Measurements from ENCODE around the gene NOVA2.

GRCh38 chr19:45885556-45886426 lies 87.9 kb downstream of the NOVA2 start, which contains the start of gene IRF2BP1:
- TF ChIP-seq CTCF (IDR thresholded peaks at IDR 0.05; ENCODE audit: insufficient read depth, low read depth, low read length) (no peak), EZH2 (IDR thresholded peaks at IDR 0.05; ENCODE audit: insufficient read depth, low read length) (no peak)

Data from astrocyte (in vitro differentiated cells and primary cell).